GM21786 (cell line): Measurements from ENCODE around the gene NMRK1.

Experiments used
- ATAC-seq: cut with Tn5 transposase; IDR thresholded peaks from one replicate; pipeline ENCODE4 v1.9.1; 2021; ENCODE audit not compliant: unreplicated experiment

NMRK1 gene

GRCh38 chr9:75102177-75102790, 14.3 kb upstream of the NMRK1 start:
- no peak for ATAC-seq

- no peak for ATAC-seq
These were observed 13.1 kb upstream of the NMRK1 start for GRCh38 chr9:75101004-75101588.

- ATAC-seq = no peak
These were observed 8.8 kb upstream of the NMRK1 start for GRCh38 chr9:75096796-75097195.

- ATAC-seq = no peak
These were observed 4.8 kb upstream of the NMRK1 start for GRCh38 chr9:75092766-75093165.

GRCh38 chr9:75090579-75090978, 2.6 kb upstream of the NMRK1 start:
- ATAC-seq = no peak

GRCh38 chr9:75089373-75089766, 1.4 kb upstream of the NMRK1 start:
- ATAC-seq = no peak

GRCh38 chr9:75088646-75089372, 854 bp upstream of the NMRK1 start:
- peak; percentile 35 for ATAC-seq

- peak; percentile 31 for ATAC-seq
These were observed 599 bp downstream of the NMRK1 start for GRCh38 chr9:75087289-75087823.

GRCh38 chr9:75086541-75087288, 1.2 kb downstream of the NMRK1 start:
- ATAC-seq = no peak

- no peak for ATAC-seq
These were observed 2.3 kb downstream of the NMRK1 start for GRCh38 chr9:75085640-75086039.

GRCh38 chr9:75084081-75084672, 3.8 kb downstream of the NMRK1 start:
- no peak for ATAC-seq

GRCh38 chr9:75083188-75083970, 4.6 kb downstream of the NMRK1 start:
- ATAC-seq = no peak

GRCh38 chr9:75081632-75082031, 6.3 kb downstream of the NMRK1 start:
- ATAC-seq = no peak

GRCh38 chr9:75072895-75073294, 15.1 kb downstream of the NMRK1 start:
- ATAC-seq = no peak

GRCh38 chr9:75071530-75072122, 16.3 kb downstream of the NMRK1 start:
- ATAC-seq = peak; percentile 68

GRCh38 chr9:75069171-75069570, 18.8 kb downstream of the NMRK1 start:
- no peak for ATAC-seq

- no peak for ATAC-seq
These were observed 20.1 kb downstream of the NMRK1 start for GRCh38 chr9:75067894-75068293.

GRCh38 chr9:75065510-75065909, 22.4 kb downstream of the NMRK1 start:
- no peak for ATAC-seq

GRCh38 chr9:75064307-75065025, 23.5 kb downstream of the NMRK1 start:
- ATAC-seq = no peak
